ENCODE measurements around the gene FMO3.

- no peak for TF ChIP-seq CTCF (IDR thresholded peaks at IDR 0.05)
- no peak for TF ChIP-seq POLR2A (IDR thresholded peaks at IDR 0.05)
Measured at GRCh38 chr1:171117085-171117484, 26.4 kb downstream of the FMO3 start.

All from body of pancreas (tissue), 4 donors.